CD4-positive, alpha-beta memory T cell (primary cell): ENCODE data around the gene POU3F4. TPM values are rescaled to one million over a fixed set of nuclear protein-coding genes. Genes with fewer than 3 reads are reported as not detected.

ENCODE experiments used
- CTCF ChIA-PET: fragments of 350-600 bp; sonication (Branson Sonifier 250); formaldehyde crosslinking; loops from one replicate; lab custom pipeline; 2021; ENCODE audit warnings: inconsistent platforms; ENCODE audit not compliant: partially characterized antibody; lab: Charles Lee
- POLR2A ChIA-PET: fragments of 350-600 bp; sonication (Branson Sonifier 250); formaldehyde crosslinking; loops from one replicate; lab custom pipeline; 2021; ENCODE audit not compliant: partially characterized antibody; lab: Charles Lee
- DNase-seq, 5 donors: peaks; one replicate each; pipeline versions ENCODE4 v3.0.0 to v3.0.0-alpha.2; 2020 to 2022; ENCODE audit warnings: mixed read lengths in 1 of 5
- H3K27ac ChIP-seq: one replicate; pipeline ENCODE4 v1.7.0; 2013; ENCODE audit warnings: low read depth, low read length
- H3K27me3 ChIP-seq: 2 replicates; pipeline ENCODE4 v1.7.0; 2013; ENCODE audit warnings: mild to moderate bottlenecking, low read length, moderate library complexity; ENCODE audit not compliant: insufficient read depth
- H3K36me3 ChIP-seq: 2 replicates; pipeline ENCODE4 v1.7.0; 2013; ENCODE audit warnings: mild to moderate bottlenecking, low read length, moderate library complexity; ENCODE audit not compliant: insufficient read depth
- H3K4me1 ChIP-seq: 2 replicates; pipeline ENCODE4 v1.7.0; 2013; ENCODE audit warnings: mild to moderate bottlenecking, low read length, moderate library complexity; ENCODE audit not compliant: insufficient read depth
- H3K4me3 ChIP-seq, 2 donors: one replicate each; pipeline ENCODE4 v1.7.0; 2013; ENCODE audit warnings: low read length in 2 of 2, mild to moderate bottlenecking in 1 of 2
- H3K9me3 ChIP-seq, 2 donors: one replicate each; pipeline ENCODE4 v1.7.0; 2013; ENCODE audit warnings: low read length in 2 of 2, control low read depth in 1 of 2; ENCODE audit not compliant: control insufficient read depth in 1 of 2
- H3K27ac Mint-ChIP-seq, 7 donors: one replicate each; pipeline ENCODE4 v1.8.0; 2020 to 2021; ENCODE audit warnings: mixed read lengths in 7 of 7, mild to moderate bottlenecking in 6 of 7, inconsistent platforms in 3 of 7, moderate library complexity in 3 of 7
- H3K27me3 Mint-ChIP-seq, 2 donors: one replicate each; pipeline ENCODE4 v1.8.0; 2020 to 2021; ENCODE audit warnings: mixed read lengths in 2 of 2
- H3K36me3 Mint-ChIP-seq, 2 donors: one replicate each; pipeline ENCODE4 v1.8.0; 2020 to 2021; ENCODE audit warnings: mixed read lengths in 2 of 2, inconsistent platforms in 1 of 2, mild to moderate bottlenecking in 1 of 2
- H3K4me1 Mint-ChIP-seq, 4 donors: one replicate each; pipeline ENCODE4 v1.8.0; 2020 to 2021; ENCODE audit warnings: mixed read lengths in 4 of 4, mild to moderate bottlenecking in 1 of 4
- H3K4me3 Mint-ChIP-seq, 8 donors: one replicate each; pipeline ENCODE4 v1.8.0; 2020 to 2021; ENCODE audit warnings: mixed read lengths in 8 of 8, mild to moderate bottlenecking in 7 of 8, moderate library complexity in 6 of 8, inconsistent platforms in 3 of 8
- H3K9me3 Mint-ChIP-seq, 8 donors: one replicate each; pipeline ENCODE4 v1.8.0; 2020 to 2021; ENCODE audit warnings: mixed read lengths in 8 of 8, mild to moderate bottlenecking in 5 of 8, inconsistent platforms in 3 of 8, moderate library complexity in 1 of 8
- intact Hi-C: fragments of 100-400 bp; cut with micrococcal nuclease; formaldehyde crosslinking; loops from one replicate; pipeline ENCODE4 v1.15.1; 2023
- polyA plus RNA-seq, 2 donors: library from polyadenylated mRNA; unstranded; fragments of 300-500 nt; fragmentation: Illumina TruSeq; gene quantifications; one replicate each; pipeline ENCODE4 v1.2.3, GENCODE V29; 2021
- total RNA-seq, 2 experiments: library from RNA; stranded (reverse); gene quantifications; one replicate each; pipeline ENCODE4 v1.2.3, GENCODE V29; 2021

POU3F4 gene
- total RNA-seq, result not detected
- polyA plus RNA-seq, result not detected

DNA sequence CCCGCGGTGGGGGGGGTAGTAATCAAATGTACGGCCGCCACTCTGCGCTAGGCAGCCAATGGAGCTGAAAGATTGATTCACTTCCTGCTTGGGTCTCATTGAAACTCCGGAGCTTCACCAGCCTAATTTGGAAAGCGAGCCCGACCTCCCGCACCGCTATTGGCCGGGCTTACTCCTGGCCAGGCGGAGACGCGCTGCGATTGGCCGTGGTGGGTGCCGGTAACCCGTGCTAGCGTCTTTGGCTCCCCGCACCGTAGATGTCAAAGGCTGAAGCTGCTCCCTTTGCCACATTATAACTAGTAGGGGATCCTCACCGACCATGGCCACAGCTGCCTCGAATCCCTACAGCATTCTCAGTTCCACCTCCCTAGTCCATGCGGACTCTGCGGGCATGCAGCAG lies at the start of gene POU3F4:
Gene POU3F4, plus strand, starts transcription at position 285 of the 400 bp plus-strand sequence. Its CDS starts 35 bp downstream, at position 320.
- Mint-ChIP-seq H3K27ac (no peak within 1 kb of the TSS), H3K9me3 (peaks cover 0 to 10% (median 2%) of the 10 kb centered on the region in 8 donors)

DNA sequence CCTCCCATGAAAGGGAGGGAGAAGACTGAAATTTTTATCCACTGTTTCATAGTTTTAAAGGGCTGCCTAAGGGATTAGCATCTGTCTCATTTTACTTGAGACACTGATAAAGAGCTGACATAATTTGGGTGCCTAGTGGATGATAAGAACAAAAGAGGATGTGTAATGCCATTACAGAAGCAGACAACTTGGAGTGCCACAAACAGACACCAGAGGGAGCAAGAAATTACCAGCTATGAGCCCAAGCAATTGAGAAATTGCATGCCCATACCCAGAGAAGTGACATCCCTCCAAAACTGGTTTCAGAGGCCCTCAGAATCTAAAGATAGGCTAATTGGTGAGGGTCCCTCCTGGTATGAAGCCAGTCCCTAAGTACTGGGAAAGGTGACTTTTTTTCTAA lies 38.5 kb upstream of the POU3F4 start:
- Mint-ChIP-seq H3K9me3 (peaks cover 0 to 2% (median 0%) of the 10 kb centered on the region in 8 donors), H3K4me3 (no peak overlapping the region), H3K27me3 (no peaks in the 10 kb centered on the region), H3K4me1 (no peaks in the 10 kb centered on the region), H3K36me3 (no peaks in the 10 kb centered on the region), H3K27ac (no peak overlapping the region)
- Histone ChIP-seq H3K9me3 (no peaks in the 10 kb centered on the region), H3K27ac (no peak overlapping the region), H3K4me3 (no peak overlapping the region), H3K36me3 (no peaks in the 10 kb centered on the region), H3K4me1 (no peaks in the 10 kb centered on the region), H3K27me3 (no peaks in the 10 kb centered on the region)
- ChIA-PET POLR2A (no interaction called here), CTCF (no interaction called here)
- intact Hi-C loops, result no loop called here
- peak in 2 of 5 donors; percentile 1 to 4 for DNase-seq

More for the DNA sequence above, at the start of gene POU3F4:
- intact Hi-C loops, result no loop called here
- Mint-ChIP-seq H3K36me3 (peaks cover 0 to 4% of the 10 kb centered on the region in 2 donors), H3K4me3 (peak within 1 kb of the TSS in 4 of 8 donors; percentile 12 to 59 (median 26)), H3K4me1 (peaks cover 3 to 22% (median 7%) of the 10 kb centered on the region in 4 donors), H3K27me3 (peaks cover 22 to 26% of the 10 kb centered on the region in 2 donors)
- Histone ChIP-seq H3K27me3 (no peaks in the 10 kb centered on the region), H3K36me3 (no peaks in the 10 kb centered on the region), H3K4me1 (no peaks in the 10 kb centered on the region), H3K9me3 (no peaks in the 10 kb centered on the region), H3K27ac (no peak within 1 kb of the TSS), H3K4me3 (no peak within 1 kb of the TSS)
- DNase-seq, result peak in 1 of 5 donors; percentile 28
- ChIA-PET CTCF (no interaction called here), POLR2A (no interaction called here)

DNA sequence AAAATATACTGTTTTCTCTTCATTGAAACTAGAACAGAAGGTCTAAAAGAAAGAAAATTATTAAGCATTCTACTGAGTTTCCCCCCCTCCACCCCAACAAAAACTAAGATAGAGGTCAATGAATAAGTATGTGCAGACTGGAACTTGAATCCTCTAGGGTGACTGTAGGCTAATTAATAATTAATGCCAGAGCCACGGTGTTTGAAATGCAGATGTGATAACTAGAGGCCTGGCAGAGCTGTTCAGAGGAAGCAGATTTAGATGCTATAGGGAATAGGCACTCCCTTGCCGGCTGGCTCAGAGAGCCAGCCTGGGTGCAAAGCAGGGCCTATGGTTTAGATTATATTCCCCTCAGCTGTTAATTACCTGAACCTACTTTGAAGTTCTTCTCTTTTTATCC lies 12.2 kb upstream of the POU3F4 start:
- intact Hi-C loops, result no loop called here
- ChIA-PET CTCF (no interaction called here), POLR2A (no interaction called here)
- no peaks in the 10 kb centered on the region for H3K9me3 ChIP-seq
- no peaks in the 10 kb centered on the region for H3K27me3 Mint-ChIP-seq
- no peaks in the 10 kb centered on the region for H3K9me3 Mint-ChIP-seq
- H3K4me1 ChIP-seq, result no peaks in the 10 kb centered on the region
- H3K4me1 Mint-ChIP-seq, result no peaks in the 10 kb centered on the region
- no peaks in the 10 kb centered on the region for H3K36me3 ChIP-seq
- H3K27ac ChIP-seq, result no peak overlapping the region
- DNase-seq, result no peak
- no peaks in the 10 kb centered on the region for H3K36me3 Mint-ChIP-seq
- no peak overlapping the region for H3K27ac Mint-ChIP-seq
- no peak overlapping the region for H3K4me3 ChIP-seq
- no peak overlapping the region for H3K4me3 Mint-ChIP-seq
- H3K27me3 ChIP-seq, result no peaks in the 10 kb centered on the region

DNA sequence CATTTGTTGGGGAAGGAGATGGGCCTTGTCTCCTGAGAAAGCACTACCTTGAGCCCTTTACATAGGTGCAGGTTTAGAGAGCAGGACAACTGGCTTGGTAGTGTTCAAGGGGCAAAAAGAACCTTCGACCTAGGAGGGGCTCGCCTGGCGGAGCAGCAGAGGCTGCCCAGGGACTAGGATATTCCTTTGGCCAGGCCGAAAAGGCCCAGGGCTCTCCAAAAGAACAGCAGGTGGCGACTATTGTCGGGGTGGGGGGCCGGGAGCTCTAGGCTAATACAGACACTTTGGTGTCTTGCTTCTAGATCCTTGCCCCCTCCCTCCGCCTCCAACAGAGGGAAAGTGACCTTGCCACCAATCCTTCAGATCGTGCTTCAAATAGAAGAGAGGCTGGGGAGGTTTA lies 7.1 kb upstream of the POU3F4 start:
- no peaks in the 10 kb centered on the region for H3K4me1 ChIP-seq
- H3K9me3 ChIP-seq, result no peaks in the 10 kb centered on the region
- peaks cover 9 to 21% of the 10 kb centered on the region in 2 donors for H3K27me3 Mint-ChIP-seq
- H3K27ac Mint-ChIP-seq, result no peak overlapping the region
- ChIA-PET POLR2A (no interaction called here), CTCF (no interaction called here)
- intact Hi-C loops, result no loop called here
- H3K4me3 ChIP-seq, result no peak overlapping the region
- H3K4me1 Mint-ChIP-seq, result no peaks in the 10 kb centered on the region
- H3K4me3 Mint-ChIP-seq, result no peak overlapping the region
- no peaks in the 10 kb centered on the region for H3K36me3 ChIP-seq
- no peak overlapping the region for H3K27ac ChIP-seq
- H3K36me3 Mint-ChIP-seq, result no peaks in the 10 kb centered on the region
- H3K27me3 ChIP-seq, result no peaks in the 10 kb centered on the region
- no peaks in the 10 kb centered on the region for H3K9me3 Mint-ChIP-seq
- no peak for DNase-seq

DNA sequence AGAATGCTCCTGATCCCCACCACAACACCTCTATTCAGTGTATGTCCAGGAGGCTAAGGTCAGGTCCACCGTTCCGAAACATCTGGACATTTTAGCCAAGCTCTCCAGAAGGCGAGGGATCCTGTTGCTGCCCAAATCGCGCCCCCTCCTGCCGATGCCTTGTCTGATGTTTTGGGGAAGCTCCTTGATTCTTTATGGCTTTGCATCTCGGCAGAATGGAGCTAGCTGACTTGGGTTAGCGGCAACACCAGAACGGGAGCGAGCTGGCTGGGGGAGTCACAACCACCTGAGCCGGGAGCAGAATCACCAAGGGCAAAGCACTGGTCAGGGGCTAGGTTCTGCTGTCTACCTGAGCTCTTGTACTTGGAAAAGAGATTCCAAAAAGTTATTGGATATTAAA lies 6.6 kb upstream of the POU3F4 start:
- no peaks in the 10 kb centered on the region for H3K9me3 ChIP-seq
- no peaks in the 10 kb centered on the region for H3K4me1 Mint-ChIP-seq
- H3K36me3 ChIP-seq, result no peaks in the 10 kb centered on the region
- H3K4me1 ChIP-seq, result no peaks in the 10 kb centered on the region
- no peak overlapping the region for H3K27ac ChIP-seq
- ChIA-PET POLR2A (no interaction called here), CTCF (no interaction called here)
- no peak overlapping the region for H3K27ac Mint-ChIP-seq
- no peaks in the 10 kb centered on the region for H3K36me3 Mint-ChIP-seq
- H3K27me3 Mint-ChIP-seq, result peaks cover 9 to 21% of the 10 kb centered on the region in 2 donors
- DNase-seq, result no peak
- no peaks in the 10 kb centered on the region for H3K9me3 Mint-ChIP-seq
- no peak overlapping the region for H3K4me3 ChIP-seq
- no peak overlapping the region for H3K4me3 Mint-ChIP-seq
- intact Hi-C loops, result no loop called here
- H3K27me3 ChIP-seq, result no peaks in the 10 kb centered on the region

DNA sequence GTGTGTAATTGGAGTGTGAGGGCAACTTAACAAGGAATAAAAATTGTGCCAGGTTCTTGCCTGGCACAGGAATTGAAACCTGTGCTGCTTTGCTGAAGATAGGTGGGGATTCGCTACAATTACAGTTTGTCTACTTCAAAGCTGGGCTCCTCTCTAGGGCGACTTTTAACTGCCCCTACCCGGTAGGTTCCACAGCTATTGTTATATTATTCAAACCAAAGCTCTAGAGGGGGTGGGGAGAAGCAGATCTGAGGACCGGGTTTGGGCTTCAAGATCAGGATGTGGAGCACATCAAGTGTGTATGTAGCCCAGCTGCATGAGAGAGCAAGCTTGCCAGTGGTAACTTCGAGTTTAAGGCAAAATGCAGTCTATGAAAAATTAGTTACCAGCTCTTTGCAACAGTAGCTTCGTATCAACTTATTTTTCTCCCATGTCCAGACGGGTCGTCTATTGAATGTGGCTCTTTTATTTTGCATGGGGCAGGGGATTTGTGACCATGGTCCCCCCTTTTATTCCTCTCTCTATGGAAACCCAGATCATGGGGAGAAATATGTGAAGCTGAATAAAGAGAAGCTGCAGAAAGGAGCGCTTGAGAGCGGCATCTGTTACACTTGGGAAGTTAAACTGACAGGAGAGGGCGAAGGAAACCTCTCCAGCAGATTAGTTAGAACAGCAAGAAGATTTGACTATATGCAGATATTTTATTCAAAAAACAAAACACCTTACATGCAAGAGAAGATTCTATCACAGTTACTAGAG lies 3.2 kb upstream of the POU3F4 start:
- H3K4me1 Mint-ChIP-seq, result peaks cover 1 to 14% (median 3%) of the 10 kb centered on the region in 4 donors
- no peak overlapping the region for H3K27ac Mint-ChIP-seq
- Histone ChIP-seq H3K27me3 (no peaks in the 10 kb centered on the region), H3K9me3 (no peaks in the 10 kb centered on the region), H3K27ac (no peak overlapping the region), H3K4me3 (no peak overlapping the region), H3K36me3 (no peaks in the 10 kb centered on the region), H3K4me1 (no peaks in the 10 kb centered on the region)
- intact Hi-C loops, result no loop called here
- CTCF ChIA-PET, result no interaction called here
- no peak overlapping the region for H3K4me3 Mint-ChIP-seq
- H3K36me3 Mint-ChIP-seq, result peaks cover 0 to 4% of the 10 kb centered on the region in 2 donors
- no peak for DNase-seq
- POLR2A ChIA-PET, result no interaction called here
- peaks cover 20 to 25% of the 10 kb centered on the region in 2 donors for H3K27me3 Mint-ChIP-seq
- peaks cover 0 to 10% (median 2%) of the 10 kb centered on the region in 8 donors for H3K9me3 Mint-ChIP-seq

DNA sequence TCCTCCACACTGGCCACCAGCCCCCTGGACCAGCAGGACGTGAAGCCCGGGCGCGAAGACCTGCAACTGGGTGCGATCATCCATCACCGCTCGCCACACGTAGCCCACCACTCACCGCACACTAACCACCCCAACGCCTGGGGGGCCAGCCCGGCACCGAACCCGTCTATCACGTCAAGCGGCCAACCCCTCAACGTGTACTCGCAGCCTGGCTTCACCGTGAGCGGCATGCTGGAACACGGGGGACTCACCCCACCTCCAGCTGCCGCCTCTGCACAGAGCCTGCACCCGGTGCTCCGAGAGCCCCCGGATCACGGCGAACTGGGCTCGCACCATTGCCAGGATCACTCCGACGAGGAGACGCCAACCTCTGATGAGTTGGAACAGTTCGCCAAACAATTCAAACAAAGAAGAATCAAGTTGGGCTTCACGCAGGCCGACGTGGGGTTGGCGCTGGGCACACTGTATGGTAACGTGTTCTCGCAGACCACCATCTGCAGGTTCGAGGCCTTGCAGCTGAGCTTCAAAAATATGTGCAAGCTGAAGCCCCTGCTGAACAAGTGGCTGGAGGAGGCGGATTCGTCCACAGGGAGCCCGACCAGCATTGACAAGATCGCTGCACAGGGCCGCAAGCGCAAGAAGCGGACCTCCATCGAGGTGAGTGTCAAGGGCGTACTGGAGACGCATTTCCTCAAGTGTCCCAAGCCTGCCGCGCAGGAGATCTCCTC lies 600 bp downstream of the POU3F4 start:
- no peak for DNase-seq
- POLR2A ChIA-PET, result no interaction called here
- Mint-ChIP-seq H3K9me3 (peaks cover 0 to 10% (median 2%) of the 10 kb centered on the region in 8 donors), H3K4me1 (peaks cover 3 to 22% (median 7%) of the 10 kb centered on the region in 4 donors), H3K4me3 (peak overlapping the region in 3 of 8 donors; percentile 7 to 40 (median 12)), H3K27ac (no peak overlapping the region), H3K27me3 (peaks cover 21 to 22% of the 10 kb centered on the region in 2 donors), H3K36me3 (peaks cover 0 to 4% of the 10 kb centered on the region in 2 donors)
- CTCF ChIA-PET, result no interaction called here
- Histone ChIP-seq H3K27me3 (no peaks in the 10 kb centered on the region), H3K27ac (no peak overlapping the region), H3K9me3 (no peaks in the 10 kb centered on the region), H3K4me3 (no peak overlapping the region), H3K4me1 (no peaks in the 10 kb centered on the region), H3K36me3 (no peaks in the 10 kb centered on the region)
- intact Hi-C loops, result no loop called here
